ENCODE data around the gene SNX21.
A peak's percentile ranks its signal among the peaks of the same experiment; 100 is the strongest.

- TF ChIP-seq, protein P1, sequence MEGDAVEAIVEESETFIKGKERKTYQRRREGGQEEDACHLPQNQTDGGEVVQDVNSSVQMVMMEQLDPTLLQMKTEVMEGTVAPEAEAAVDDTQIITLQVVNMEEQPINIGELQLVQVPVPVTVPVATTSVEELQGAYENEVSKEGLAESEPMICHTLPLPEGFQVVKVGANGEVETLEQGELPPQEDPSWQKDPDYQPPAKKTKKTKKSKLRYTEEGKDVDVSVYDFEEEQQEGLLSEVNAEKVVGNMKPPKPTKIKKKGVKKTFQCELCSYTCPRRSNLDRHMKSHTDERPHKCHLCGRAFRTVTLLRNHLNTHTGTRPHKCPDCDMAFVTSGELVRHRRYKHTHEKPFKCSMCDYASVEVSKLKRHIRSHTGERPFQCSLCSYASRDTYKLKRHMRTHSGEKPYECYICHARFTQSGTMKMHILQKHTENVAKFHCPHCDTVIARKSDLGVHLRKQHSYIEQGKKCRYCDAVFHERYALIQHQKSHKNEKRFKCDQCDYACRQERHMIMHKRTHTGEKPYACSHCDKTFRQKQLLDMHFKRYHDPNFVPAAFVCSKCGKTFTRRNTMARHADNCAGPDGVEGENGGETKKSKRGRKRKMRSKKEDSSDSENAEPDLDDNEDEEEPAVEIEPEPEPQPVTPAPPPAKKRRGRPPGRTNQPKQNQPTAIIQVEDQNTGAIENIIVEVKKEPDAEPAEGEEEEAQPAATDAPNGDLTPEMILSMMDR (IDR thresholded peaks at IDR 0.05) = peak in 1 of 5 experiments; percentile 17
- no peak for TF ChIP-seq EP300 (IDR thresholded peaks at IDR 0.05; ENCODE audit: low read depth)
Measured at GRCh38 chr20:45880988-45881788, 47.6 kb downstream of the SNX21 start, which contains the start of gene ZSWIM1.
